SK-N-SH treated with all-trans-retinoic acid at 6 μM for 48 hours (cell line): ENCODE data around the gene CAMKMT.

Experiments used
- ATAC-seq: fragments of 200-7000 bp; cut with Tn5 transposase; 3 replicates; pipeline ENCODE4 v1.9.1; 2020; ENCODE audit warnings: mild to moderate bottlenecking, moderate library complexity
- CSDC2 ChIP-seq: fragments of 250-450 bp; sonication (Bioruptor Pico); IDR thresholded peaks from 2 replicates; pipeline ENCODE4 v1.5.0; 2020; ENCODE audit warnings: mild to moderate bottlenecking, moderate library complexity
- CSRNP3 ChIP-seq: fragments of 250-450 bp; sonication (Bioruptor Pico); IDR thresholded peaks from 2 replicates; pipeline ENCODE4 v1.5.1; 2021; ENCODE audit warnings: mild to moderate bottlenecking, moderate library complexity
- ESRRG ChIP-seq: fragments of 250-450 bp; sonication (Bioruptor Pico); IDR thresholded peaks from 2 replicates; pipeline ENCODE4 v1.6.1; 2021; ENCODE audit warnings: mild to moderate bottlenecking
- OSR1 ChIP-seq: fragments of 250-450 bp; sonication (Bioruptor Pico); IDR thresholded peaks from 2 replicates; pipeline ENCODE4 v1.8.0; 2022; ENCODE audit warnings: moderate library complexity, mild to moderate bottlenecking, inconsistent platforms
- PATZ1 ChIP-seq: fragments of 250-450 bp; sonication (Bioruptor Pico); IDR thresholded peaks from 2 replicates; pipeline ENCODE4 v1.8.0; 2020; ENCODE audit warnings: mild to moderate bottlenecking, moderate library complexity, borderline replicate concordance
- RARB ChIP-seq: fragments of 250-450 bp; sonication (Bioruptor Pico); IDR thresholded peaks from 2 replicates; pipeline ENCODE4 v1.8.0; 2021; ENCODE audit warnings: mild to moderate bottlenecking, moderate library complexity
- SNAI2 ChIP-seq: fragments of 250-450 bp; sonication (Bioruptor Pico); IDR thresholded peaks from 2 replicates; pipeline ENCODE4 v1.5.0; 2020; ENCODE audit warnings: mild to moderate bottlenecking, moderate library complexity
- TCF4 ChIP-seq: fragments of 250-450 bp; sonication (Bioruptor Pico); IDR thresholded peaks from 2 replicates; pipeline ENCODE4 v1.8.0; 2021; ENCODE audit warnings: mild to moderate bottlenecking, moderate library complexity, borderline replicate concordance
- TSHZ2 ChIP-seq: fragments of 250-450 bp; sonication (Bioruptor Pico); IDR thresholded peaks from 2 replicates; pipeline ENCODE4 v1.5.0; 2020; ENCODE audit warnings: mild to moderate bottlenecking, moderate library complexity
- ZC3H10 ChIP-seq: fragments of 250-450 bp; sonication (Bioruptor Pico); IDR thresholded peaks from 2 replicates; pipeline ENCODE4 v1.5.1; 2021; ENCODE audit warnings: mild to moderate bottlenecking, moderate library complexity
- ZFP3 ChIP-seq: fragments of 250-450 bp; sonication (Bioruptor Pico); IDR thresholded peaks from 2 replicates; pipeline ENCODE4 v1.5.0; 2020; ENCODE audit warnings: mild to moderate bottlenecking, moderate library complexity
- ZFP30 ChIP-seq: fragments of 450-650 bp; formaldehyde crosslinking; IDR thresholded peaks from 2 replicates; pipeline ENCODE4 v1.5.0; 2022; ENCODE audit warnings: mild to moderate bottlenecking, moderate library complexity
- ZNF565 ChIP-seq: fragments of 450-650 bp; formaldehyde crosslinking; conservative IDR thresholded peaks from 2 replicates; pipeline ENCODE4 v1.5.0; 2020; ENCODE audit warnings: low read depth, mild to moderate bottlenecking, moderate library complexity
- ZNF8 ChIP-seq: fragments of 450-650 bp; formaldehyde crosslinking; IDR thresholded peaks from 2 replicates; pipeline ENCODE4 v1.5.0; 2020; ENCODE audit warnings: mild to moderate bottlenecking, moderate library complexity
- TF ChIP-seq, protein P1 (sequence below): fragments of 250-450 bp; sonication (Bioruptor Pico); IDR thresholded peaks from 2 replicates; pipeline ENCODE4 v1.5.1; 2020; ENCODE audit warnings: low read depth, mild to moderate bottlenecking, moderate library complexity
- TF ChIP-seq, protein P2 (sequence below): fragments of 250-450 bp; sonication (Bioruptor Pico); IDR thresholded peaks from 2 replicates; pipeline ENCODE4 v1.8.0; 2021; ENCODE audit warnings: low read depth, mild to moderate bottlenecking, moderate library complexity, borderline replicate concordance

Gene CAMKMT

DNA sequence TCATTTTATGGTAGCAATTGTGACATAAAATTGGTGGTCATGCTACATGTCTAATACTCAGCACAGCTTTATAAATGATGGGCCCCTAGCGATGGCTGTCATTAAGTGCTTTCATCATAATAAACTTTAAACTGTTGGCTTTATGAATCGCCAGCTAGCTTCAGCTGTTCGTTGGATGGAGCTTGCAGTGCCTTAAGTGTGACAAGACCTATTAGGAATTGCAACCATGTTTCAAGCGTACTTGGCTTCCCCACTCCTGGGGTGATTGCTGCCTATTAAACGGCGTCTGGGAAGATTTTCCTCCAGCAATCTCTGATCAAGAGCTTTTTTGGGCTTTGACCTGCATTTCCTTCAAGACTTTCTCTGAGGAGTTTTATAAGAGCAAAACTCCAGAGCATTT lies 415.3 kb downstream of the CAMKMT start (continued):
- no peak for TF ChIP-seq CSRNP3

DNA sequence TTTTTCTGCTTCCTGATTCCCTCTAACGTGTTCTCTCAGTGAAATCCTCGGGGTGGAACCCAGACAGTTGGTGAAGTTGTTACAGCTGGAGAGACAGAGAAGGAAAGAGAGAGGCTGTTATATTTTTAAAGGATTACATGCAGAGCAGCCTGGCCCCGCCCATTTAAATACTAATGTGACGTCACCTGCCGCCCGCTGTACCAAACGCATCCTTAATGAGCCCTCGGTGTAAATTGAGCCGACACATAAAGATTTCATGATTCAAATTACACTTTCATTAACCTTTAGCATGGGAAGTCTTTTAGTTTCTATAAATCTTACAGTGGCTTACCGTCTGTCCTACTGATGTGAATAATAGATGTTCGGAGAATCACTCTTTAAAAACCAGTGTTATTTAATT lies 415.8 kb downstream of the CAMKMT start:
- ATAC-seq, result no peak
- TF ChIP-seq ZFP3 (CRISPR knock-in tag), result no peak
- no peak for TF ChIP-seq TCF4 (CRISPR knock-in tag)
- no peak for TF ChIP-seq CSDC2 (CRISPR knock-in tag)
- TF ChIP-seq TSHZ2 (CRISPR knock-in tag), result no peak
- TF ChIP-seq PATZ1 (CRISPR knock-in tag), result no peak
- no peak for TF ChIP-seq ZNF565
- no peak for TF ChIP-seq RARB
- no peak for TF ChIP-seq ZC3H10 (CRISPR knock-in tag)

DNA sequence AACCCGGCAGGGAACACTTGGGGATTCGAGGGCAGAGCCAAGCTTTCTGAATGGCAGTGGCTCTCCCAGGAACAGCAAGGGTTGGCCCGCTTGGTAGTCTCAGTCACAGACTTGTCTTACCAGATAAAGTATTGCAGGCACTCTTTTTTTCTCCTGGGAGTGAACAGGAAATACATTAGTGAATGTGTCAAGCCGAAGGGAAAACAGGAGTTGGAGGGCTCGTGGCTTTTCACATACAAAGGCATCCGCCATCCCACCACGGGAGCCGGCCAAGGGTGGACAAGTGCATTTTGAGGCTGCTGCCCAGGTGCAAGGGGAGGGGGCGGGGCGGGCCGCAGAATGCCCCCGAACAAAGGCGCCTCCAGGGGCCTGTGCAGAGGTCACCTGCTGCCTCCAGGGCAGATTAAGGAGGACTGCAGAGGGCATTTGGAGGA lies 416.5 kb downstream of the CAMKMT start:
- no peak for ATAC-seq
- no peak for TF ChIP-seq OSR1 (CRISPR knock-in tag)
- no peak for TF ChIP-seq SNAI2 (CRISPR knock-in tag)
- no peak for TF ChIP-seq CSRNP3

DNA sequence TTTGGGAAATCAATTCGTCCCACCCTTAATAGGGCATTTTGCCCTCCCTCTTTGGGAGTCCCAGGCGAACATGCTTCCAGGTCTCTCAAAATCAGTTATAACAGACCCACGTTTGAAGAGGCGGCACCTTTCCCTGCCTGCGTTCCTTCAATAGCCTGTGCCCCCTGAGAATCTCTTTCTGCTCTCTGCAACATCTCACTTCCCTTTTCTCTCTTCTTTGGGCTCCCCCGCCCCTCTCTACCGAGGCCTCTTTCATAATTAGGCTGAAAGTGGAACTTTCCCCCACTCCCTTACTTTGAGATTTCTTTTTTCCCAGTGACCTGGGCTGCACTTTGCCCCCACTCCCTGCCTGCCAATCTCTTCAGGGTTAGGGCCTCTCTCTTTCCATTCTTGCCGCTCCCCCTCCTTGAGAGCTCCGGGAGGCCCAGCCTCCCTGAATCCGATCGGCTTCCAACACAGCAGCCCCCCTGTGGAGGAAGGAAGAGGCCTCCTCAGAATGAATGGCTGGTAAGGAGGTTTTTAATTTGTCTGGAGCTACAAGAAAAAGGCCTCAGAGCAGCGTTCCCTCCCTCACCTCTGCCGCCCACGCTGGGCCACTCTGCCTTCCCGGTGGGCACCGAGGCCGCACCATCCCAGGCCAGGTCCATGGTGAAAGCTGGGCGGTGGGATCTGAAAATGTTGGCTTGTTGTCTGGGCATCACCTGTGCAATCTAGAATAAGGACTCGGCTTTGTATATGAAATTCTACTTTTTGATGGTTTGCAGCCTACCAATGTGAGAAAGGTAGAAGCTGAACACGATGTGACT lies 417.1 kb downstream of the CAMKMT start:
- no peak for ATAC-seq
- TF ChIP-seq TSHZ2 (CRISPR knock-in tag), result no peak
- no peak for TF ChIP-seq RARB
- no peak for TF ChIP-seq PATZ1 (CRISPR knock-in tag)
- TF ChIP-seq, protein P1, sequence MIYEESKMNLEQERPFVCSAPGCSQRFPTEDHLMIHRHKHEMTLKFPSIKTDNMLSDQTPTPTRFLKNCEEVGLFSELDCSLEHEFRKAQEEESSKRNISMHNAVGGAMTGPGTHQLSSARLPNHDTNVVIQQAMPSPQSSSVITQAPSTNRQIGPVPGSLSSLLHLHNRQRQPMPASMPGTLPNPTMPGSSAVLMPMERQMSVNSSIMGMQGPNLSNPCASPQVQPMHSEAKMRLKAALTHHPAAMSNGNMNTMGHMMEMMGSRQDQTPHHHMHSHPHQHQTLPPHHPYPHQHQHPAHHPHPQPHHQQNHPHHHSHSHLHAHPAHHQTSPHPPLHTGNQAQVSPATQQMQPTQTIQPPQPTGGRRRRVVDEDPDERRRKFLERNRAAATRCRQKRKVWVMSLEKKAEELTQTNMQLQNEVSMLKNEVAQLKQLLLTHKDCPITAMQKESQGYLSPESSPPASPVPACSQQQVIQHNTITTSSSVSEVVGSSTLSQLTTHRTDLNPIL, result no peak
- no peak for TF ChIP-seq CSRNP3
- TF ChIP-seq, protein P2, sequence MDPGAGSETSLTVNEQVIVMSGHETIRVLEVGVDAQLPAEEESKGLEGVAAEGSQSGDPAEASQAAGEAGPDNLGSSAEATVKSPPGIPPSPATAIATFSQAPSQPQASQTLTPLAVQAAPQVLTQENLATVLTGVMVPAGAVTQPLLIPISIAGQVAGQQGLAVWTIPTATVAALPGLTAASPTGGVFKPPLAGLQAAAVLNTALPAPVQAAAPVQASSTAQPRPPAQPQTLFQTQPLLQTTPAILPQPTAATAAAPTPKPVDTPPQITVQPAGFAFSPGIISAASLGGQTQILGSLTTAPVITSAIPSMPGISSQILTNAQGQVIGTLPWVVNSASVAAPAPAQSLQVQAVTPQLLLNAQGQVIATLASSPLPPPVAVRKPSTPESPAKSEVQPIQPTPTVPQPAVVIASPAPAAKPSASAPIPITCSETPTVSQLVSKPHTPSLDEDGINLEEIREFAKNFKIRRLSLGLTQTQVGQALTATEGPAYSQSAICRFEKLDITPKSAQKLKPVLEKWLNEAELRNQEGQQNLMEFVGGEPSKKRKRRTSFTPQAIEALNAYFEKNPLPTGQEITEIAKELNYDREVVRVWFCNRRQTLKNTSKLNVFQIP, result no peak
- no peak for TF ChIP-seq ZNF8 (CRISPR knock-in tag)
- no peak for TF ChIP-seq ZFP30 (CRISPR knock-in tag)
- no peak for TF ChIP-seq SNAI2 (CRISPR knock-in tag)
- no peak for TF ChIP-seq ESRRG (CRISPR knock-in tag)
- no peak for TF ChIP-seq CSDC2 (CRISPR knock-in tag)
- no peak for TF ChIP-seq ZC3H10 (CRISPR knock-in tag)
